Measurements from ENCODE around the gene ZNF773.
"Not testable (repeated sequence)": the region's sequence is repeated elsewhere in the genome, so short reads cannot be mapped to it uniquely, and the experiment has no call there.

ZNF773 gene

DNA sequence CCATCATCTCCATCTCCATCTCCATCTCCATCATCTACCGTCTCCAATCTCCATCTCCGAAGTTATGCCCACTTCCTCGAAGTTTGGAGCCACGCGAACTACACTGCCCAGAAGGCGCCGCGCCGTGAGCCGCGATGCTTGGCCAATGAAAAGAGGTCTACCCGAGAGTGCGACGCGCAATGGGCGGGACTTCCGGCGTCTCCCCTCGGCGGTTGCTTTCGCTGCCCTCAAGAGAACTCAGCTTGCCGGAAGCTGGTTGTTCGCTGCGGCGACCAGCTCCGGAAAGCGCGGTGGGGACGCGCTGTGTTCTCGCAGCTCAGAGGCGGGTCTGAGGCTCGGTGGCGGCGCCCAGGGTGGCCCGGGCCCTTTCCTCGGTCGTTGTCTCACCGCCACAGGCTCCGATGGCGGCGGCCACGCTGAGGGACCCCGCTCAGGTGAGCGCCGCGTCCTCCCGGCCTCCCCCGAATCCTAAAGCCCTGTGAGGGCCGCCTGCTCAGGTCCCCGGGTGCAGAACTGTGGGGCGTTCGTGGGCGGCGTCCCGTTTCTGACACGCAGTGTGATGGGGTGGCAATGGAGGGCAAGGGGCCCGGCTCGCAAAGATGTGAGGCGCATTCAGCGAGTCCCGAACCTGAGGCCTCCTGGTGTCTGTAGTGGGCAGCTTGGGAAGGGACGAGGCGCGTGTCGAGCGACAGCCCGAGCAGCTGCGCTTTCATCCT is at the start of gene ZNF773:
ZNF773 (plus strand) TSS at position 259 of the 716 bp plus-strand sequence; CDS start at position 402, 143 bp downstream.
- intact Hi-C loops (cut with DNase I), result not testable (repeated sequence)

DNA sequence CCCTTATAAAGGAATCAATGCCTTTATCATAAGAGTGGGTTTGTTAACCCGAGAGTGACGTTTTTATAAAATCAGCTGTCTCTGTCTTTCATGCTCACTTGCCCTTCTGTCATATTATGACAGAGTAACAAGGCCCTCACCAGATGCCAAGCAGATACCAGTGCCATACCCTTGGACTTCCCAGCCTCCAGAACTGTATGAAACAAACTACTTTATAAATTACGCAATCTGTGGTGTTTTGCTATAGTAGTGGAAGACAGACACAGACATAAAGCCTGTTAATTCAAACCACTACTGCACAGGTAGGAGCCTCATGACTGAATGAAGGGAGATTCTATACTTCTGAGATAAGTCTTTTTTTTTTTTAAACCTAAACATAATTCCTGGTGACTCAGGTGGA is 47.4 kb upstream of the ZNF773 start:
- DNase-seq, result no peak
- intact Hi-C loops (cut with DNase I), result no loop called here

More for the DNA sequence above, at the start of gene ZNF773:
- DNase-seq, result peak; percentile 79 to 97 (median 92)

DNA sequence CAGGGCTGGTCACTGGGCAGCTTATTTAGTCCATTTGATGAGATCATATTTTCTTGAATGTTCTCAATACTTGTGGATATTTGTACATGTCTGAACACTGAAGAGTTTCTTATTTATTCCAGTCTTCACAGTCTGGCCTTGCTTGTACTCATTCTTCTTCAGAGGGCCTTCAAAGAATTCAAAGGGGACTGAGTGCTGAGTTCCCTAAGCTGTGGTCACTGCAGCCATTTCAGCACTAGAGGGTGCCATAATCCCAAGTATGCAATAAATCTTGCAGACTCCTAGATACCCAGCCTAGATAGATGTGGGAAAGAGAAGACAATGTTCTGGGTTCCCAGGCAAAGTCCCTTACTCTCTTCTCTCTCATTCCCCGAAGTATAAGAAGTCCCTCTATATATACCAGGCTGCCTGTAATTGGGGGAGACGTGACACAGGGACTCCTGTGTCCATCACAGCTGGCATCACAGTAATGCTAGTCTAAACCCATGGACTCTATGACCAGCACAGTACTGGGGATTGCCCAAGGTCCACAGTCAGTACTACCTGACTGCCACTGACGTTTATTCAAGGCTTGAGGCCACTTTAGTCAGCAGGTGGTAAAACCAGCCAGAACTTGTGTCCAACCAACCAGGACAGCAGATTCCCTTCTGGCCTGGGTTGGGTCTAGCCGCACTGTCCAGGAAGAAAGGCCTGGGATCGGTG is 33.9 kb upstream of the ZNF773 start:
- intact Hi-C loops (cut with DNase I), result no loop called here
- no peak for DNase-seq

DNA sequence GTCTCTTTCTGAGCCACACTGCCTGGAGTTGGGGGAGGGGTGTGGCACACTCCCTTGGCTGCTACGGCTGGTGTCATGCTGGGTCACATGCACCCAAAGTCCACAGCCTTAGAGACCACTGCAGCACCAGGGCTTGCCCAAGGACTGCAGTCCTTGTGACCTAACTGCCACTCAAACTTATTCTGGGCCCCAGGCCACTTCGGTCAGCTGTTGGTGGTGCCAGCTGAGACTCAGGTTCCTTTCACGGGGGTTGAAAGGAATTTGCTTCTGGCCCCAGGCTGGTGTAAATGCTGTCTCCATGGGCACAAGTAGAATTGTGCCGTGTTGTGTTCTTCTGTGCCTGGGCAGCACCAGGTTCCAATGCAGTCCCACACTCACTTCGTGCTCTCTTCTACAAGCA is 33.2 kb upstream of the ZNF773 start:
- intact Hi-C loops (cut with DNase I), result no loop called here
- peak in 4 of 42 donors; percentile 9 to 20 (median 15) for DNase-seq

DNA sequence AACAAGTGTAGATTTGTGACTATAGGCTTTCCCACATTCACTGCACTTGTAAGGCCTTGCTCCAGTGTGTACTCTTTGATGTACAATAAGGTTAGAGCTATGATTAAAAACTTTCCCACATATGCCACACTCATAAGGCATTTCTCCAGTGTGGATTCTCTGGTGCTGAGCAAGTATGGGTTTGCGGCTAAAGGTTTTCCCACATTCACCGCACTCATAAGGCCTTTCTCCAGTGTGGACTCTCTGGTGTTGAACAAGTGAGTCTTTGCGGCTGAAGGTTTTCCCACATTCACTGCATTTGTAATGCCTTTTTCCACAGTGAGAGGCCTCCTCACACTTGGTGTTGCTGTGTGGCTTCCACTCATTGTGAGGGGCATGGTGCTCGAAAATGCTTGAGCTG is 26.1 kb upstream of the ZNF773 start:
- DNase-seq, result no peak
- intact Hi-C loops (cut with DNase I), result no loop called here

DNA sequence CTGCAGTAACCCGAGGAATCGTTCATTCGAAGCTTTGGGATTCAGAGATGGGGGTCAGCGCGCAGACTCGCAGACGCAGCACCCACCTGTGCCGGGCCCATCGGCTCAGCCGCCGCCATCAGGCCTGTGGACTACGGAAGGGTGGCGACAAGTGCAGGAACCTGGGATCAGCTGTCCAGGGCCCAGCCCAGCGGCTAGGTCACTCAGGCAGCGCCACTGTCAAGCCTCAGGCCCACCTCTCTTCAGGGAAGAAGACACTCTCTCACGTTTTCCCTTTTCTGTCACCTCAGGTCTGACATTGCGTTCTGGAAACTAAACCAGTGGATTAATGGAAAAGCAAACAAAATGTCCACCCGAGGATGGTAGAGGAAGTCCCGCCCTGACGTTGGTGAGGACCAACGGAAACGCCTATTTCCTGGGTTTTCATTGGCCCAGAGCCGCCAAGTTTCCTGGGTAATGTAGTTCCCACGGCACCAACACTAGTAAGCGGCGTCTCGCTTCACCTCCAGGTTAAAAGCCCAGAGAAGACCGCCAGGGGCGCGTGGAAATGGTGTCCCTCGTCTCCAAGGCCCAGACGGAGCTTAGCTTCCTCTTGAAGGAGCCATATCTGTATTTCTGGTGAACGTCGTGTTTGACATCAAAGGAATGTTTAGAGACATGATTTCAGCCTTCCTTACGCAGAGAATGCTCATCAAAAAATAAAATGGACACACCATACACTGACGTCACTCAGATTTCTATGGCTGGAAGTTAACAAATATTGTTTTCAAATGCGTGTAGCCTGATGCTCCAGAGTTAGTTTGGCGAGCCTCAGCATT is 22.3 kb upstream of the ZNF773 start, which contains the start of gene ZNF772:
ZNF772 (minus strand) TSS at position 376 of the 818 bp plus-strand sequence; CDS start at position 119, 257 bp downstream.
- peak; percentile 88 to 98 (median 95) for DNase-seq
- intact Hi-C loops (cut with DNase I), result no loop called here

DNA sequence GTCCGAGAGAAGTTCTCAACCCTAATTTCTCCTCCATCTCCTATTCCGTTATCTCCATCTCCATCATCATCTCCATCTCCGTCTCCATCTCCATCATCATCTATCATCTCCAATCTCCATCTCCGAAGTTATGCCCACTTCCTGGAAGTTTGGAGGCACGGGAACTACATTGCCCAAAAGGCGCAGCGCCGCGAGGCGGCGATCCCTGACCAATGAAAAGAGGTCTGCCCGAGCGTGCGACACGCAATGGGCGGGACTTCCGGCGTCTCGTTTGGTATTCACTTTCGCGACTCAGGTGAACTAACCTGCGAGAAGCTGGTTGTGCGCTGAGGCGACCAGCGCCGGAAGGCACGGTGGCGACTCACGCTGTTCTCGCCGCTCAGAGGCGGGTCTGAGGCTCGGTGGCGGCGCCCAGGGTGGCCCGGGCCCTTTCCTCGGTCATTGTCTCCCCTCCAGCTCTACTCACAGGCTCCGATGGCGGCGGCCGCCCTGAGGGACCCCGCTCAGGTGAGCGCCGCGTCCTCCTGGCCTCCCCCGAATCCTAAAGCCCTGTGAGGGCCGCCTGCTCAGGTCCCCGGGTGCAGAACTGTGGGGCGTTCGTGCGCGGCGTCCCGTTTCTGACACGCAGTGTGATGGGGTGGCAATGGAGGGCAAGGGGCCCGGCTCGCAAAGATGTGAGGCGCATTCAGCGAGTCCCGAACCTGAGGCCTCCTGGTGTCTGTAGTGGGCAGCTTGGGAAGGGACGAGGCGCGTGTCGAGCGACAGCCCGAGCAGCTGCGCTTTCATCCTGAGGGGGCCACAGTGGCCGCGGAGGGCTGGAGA is 12.1 kb upstream of the ZNF773 start, which contains the start of gene ZNF419:
ZNF419 (plus strand) TSS at position 274 of the 822 bp plus-strand sequence; CDS start at position 475, 201 bp downstream.
- peak; percentile 91 to 98 (median 96) for DNase-seq
- intact Hi-C loops (cut with DNase I), result not testable (repeated sequence)

DNA sequence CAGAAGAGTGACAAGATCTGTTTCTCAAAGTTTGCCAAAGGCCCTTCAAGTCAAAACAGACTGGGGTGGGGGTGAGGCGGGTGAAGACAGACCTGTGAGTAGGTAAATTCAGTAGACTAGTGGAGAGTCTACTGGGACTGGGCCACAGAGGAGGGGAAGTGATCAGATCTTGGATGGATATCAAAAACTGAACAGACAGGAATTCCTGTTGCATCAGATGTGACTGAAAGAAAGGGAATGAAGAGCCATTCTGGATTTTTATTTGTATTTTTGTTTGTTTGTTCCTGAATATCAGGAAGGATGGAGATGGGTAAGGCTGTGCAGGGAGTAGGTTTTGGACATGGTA is 11.5 kb upstream of the ZNF773 start:
- DNase-seq; intact Hi-C loops (cut with DNase I): not testable (repeated sequence)

DNA sequence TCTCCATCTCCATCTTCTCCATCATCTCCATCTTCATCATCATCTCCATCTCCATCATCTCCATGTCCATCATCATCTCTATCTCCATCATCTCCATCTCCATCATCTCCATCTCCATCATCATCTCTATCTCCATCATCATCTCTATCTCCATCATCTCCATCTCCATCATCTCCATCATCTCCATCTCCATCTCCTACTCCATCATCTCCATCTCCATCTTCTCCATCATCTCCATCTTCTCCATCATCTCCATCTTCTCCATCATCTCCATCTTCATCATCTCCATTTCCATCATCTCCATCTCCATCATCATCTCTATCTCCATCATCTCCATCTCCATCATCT is 432 bp upstream of the ZNF773 start:
- DNase-seq, result not testable (repeated sequence)

DNA sequence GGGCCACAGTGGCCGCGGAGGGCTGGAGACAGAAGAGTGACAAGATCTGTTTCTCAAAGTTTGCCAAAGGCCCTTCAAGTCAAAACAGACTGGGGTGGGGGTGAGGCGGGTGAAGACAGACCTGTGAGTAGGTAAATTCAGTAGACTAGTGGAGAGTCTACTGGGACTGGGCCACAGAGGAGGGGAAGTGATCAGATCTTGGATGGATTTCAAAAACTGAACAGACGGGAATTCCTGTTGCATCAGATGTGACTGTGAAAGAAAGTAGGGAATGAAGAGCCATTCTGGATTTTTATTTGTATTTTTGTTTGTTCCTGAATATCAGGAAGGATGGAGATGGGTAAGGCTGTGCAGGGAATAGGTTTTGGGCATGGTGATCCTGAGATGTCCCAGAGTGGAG is 662 bp downstream of the ZNF773 start:
- intact Hi-C loops (cut with DNase I); DNase-seq: not testable (repeated sequence)

More for the DNA sequence above, 432 bp upstream of the ZNF773 start:
- intact Hi-C loops (cut with DNase I), result not testable (repeated sequence)

DNA sequence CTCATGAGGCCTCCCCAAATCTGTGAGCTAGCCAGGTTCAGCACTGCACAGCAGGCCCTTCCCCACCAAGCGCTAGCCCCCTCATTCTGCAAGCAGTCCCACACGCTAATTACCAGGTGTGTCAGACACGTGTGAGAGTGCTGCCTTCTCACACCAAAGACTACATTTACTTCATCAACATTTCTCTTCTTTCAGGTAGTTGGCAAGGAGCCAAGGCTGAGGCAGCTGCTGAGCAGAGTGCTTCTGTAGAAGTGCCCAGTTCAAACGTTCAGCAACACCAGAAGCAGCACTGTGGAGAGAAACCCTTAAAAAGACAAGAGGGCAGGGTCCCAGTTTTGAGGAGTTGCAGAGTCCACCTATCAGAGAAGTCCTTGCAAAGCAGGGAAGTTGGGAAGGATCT is 6.4 kb downstream of the ZNF773 start:
- no peak for DNase-seq
- intact Hi-C loops (cut with DNase I), result no loop called here

DNA sequence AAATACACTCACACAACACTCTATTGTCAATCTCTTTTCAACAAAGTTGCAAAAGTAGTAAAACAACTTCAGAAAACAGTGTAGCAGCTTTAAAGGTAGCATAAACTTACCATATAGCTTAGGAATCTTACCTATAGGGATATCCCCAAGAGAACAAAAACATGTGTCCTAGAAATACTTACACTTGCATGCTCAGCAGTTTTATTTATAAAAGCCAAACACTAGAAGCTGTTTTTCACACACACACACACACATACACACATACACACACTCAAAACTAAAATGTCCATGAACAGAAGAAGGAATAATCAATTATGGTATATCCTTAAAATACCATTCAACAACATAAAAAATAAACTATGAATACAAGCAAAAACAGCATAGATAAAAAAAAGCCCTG is 11.7 kb downstream of the ZNF773 start:
- DNase-seq, result no peak
- intact Hi-C loops (cut with DNase I), result no loop called here

DNA sequence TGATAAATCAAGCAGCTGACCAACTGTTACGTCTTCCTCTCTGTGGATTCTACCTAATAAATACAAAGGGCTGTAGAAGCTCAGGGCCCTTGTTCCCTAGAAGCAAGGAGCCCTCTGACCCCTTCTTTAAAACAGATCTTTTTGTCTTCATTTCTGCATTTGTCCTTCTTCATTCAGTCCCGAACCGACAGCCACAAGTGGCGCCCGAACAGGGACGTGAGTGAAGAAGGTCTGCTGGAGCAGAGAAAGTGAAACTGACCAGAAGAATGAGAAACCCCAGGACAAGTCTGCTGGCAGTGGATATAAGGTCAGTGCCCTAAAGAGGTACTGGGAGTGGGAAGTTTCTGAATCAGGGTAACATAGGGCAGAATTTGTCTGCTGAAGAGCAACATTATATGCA is 13.1 kb downstream of the ZNF773 start:
- DNase-seq, result no peak
- intact Hi-C loops (cut with DNase I), result no loop called here

DNA sequence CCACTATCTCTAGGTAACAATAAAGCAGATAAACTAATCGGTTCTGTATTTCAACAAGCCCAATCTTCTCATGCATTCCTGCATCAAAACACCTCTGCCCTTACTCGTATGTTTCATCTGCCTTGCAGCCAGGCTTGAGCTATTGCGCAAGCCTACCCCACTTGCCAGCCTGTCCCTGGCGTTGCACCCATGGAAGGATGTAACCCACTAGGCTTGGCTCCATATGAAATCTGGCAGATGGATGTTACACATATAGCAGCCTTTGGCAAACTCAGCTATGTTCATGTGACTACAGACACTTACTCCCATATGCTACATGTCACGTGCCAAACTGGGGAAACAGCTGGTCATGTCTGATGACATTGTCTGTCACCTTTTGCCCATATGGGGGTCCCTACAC is 15.5 kb downstream of the ZNF773 start:
- intact Hi-C loops (cut with DNase I), result no loop called here
- no peak for DNase-seq

DNA sequence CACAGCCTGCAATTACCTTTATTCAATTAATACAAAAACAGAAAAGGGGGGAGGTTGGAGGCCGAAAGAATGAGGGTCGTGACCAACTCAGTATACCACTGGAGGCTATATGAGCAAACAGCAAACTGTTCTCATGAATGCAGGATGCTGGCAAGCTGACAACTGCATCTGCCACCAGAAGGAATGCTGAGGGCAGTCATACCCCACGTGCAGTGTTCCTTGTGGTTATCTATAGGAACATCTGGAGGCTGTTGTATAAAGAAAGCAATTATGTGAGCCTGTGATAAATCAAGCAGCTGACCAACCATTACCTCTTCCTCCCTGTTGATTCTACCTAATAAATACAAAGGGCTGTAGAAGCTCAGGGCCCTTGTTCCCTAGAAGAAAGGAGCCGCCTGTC is 18.3 kb downstream of the ZNF773 start:
- DNase-seq; intact Hi-C loops (cut with DNase I): not testable (repeated sequence)

DNA sequence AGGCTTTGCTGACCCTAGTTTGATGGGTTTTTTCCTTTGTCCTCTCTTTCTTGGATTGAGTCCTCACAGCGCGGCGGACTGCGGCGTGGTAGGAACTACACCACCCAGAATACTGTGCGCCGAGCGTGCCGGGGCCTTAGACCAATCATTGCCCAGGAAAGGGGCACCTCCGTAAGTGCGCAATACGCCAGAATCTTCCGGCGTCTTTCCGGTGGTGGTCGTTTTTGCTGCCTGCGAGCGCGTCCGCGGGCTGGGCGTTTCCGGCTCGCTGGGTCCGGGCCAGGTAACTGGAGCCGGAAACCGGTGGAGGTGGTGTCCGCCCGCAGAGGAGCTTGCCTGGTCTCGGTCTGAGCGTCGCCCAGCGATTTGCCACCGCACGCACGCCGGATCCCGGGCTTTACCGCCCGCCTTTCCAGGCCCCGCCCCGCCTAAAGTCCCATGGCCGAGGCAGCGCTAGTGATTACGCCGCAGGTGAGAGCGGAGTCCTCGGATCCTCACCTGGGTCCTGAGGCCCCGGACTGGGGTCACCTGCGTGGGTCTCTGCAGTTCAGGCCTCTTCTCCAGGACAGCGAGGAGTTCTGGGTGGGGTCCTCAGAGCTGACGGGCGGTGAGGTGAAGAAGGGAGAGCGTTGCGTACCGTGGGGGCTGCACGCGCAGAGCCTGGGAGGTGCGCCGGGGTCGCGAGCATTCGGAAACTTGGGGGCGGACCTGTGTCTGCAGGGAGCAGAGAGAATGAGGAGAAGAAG is 27.6 kb downstream of the ZNF773 start, which contains the start of gene ZNF549:
ZNF549 (plus strand) TSS at position 221 of the 746 bp plus-strand sequence; CDS start at position 439, 218 bp downstream.
- peak; percentile 75 to 96 (median 88) for DNase-seq
- intact Hi-C loops (cut with DNase I), result no loop called here

DNA sequence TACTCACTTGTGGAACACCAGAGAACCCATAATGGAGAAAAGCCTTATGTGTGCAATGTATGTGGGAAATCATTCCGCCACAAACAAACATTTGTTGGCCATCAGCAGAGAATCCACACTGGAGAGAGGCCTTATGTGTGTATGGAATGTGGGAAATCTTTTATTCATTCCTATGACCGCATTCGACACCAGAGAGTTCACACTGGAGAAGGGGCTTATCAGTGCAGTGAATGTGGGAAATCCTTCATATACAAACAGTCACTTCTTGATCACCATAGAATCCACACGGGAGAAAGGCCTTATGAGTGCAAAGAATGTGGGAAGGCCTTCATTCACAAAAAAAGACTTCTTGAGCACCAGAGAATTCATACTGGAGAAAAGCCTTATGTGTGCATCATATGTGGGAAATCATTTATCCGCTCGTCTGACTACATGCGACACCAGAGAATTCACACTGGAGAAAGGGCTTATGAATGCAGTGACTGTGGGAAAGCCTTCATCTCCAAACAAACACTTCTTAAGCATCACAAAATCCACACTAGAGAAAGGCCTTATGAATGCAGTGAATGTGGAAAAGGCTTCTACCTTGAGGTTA is 38.3 kb downstream of the ZNF773 start:
- intact Hi-C loops (cut with DNase I), result no loop called here
- DNase-seq, result no peak

DNA sequence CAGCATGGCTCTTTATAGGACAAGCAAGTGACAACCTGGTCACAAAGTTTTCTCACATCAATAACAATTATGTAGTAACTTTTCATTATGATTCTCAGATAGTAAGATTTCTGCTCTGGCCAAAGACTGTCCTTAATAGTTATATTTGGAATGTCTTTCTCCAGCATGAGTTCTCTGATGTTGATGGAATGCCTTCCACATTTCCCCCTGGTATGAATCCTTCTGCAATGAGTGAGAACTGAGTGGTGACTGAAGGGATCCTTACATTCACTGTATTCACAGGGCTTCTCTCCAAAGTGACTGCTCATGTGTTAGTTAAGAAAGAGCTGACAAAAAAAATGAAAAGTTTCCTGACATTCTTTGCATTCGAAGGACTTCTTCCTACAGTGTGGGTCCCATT is 46.8 kb downstream of the ZNF773 start:
- DNase-seq, result no peak
- intact Hi-C loops (cut with DNase I), result no loop called here
